GM23338 (cell line): ENCODE results near the gene TFPI2.

Experiments used
- CREB1 ChIP-seq: fragments of 250-450 bp; sonication (Bioruptor Pico); IDR thresholded peaks from 2 replicates; pipeline ENCODE4 v1.5.0; 2020; ENCODE audit warnings: low read depth, mild to moderate bottlenecking, moderate library complexity
- CTCF ChIP-seq, 2 experiments: fragments of 200-600 bp in 1 of 2; sonication (generic) in 1 of 2; conservative IDR thresholded peaks; 2 replicates each; pipeline versions ENCODE4 v1.5.1 to v1.6.1; 2016 to 2017; ENCODE audit warnings: antibody characterized with exemption in 2 of 2, low read depth in 2 of 2, mild to moderate bottlenecking in 2 of 2, moderate library complexity in 1 of 2
- ETS1 ChIP-seq: IDR thresholded peaks from 2 replicates; pipeline ENCODE4 v1.6.1; 2016; ENCODE audit warnings: antibody characterized with exemption
- EZH2 ChIP-seq: fragments of 200-600 bp; sonication (generic); IDR thresholded peaks from one replicate; pipeline ENCODE4 v1.8.0; 2017; ENCODE audit warnings: antibody characterized with exemption, mild to moderate bottlenecking, low read depth; ENCODE audit not compliant: unreplicated experiment
- EZH2phosphoT487 ChIP-seq: fragments of 200-600 bp; sonication (generic); IDR thresholded peaks from one replicate; pipeline ENCODE4 v1.8.1; 2018; ENCODE audit warnings: antibody characterized with exemption; ENCODE audit not compliant: unreplicated experiment
- JUNB ChIP-seq: IDR thresholded peaks from one replicate; pipeline ENCODE4 v1.6.1; 2016; ENCODE audit warnings: antibody characterized with exemption; ENCODE audit not compliant: unreplicated experiment
- POLR2AphosphoS5 ChIP-seq: IDR thresholded peaks from 2 replicates; pipeline ENCODE4 v1.6.1; 2016; ENCODE audit warnings: antibody characterized with exemption, low read depth
- REST ChIP-seq: IDR thresholded peaks from one replicate; pipeline ENCODE4 v1.6.1; 2018; ENCODE audit warnings: antibody characterized with exemption; ENCODE audit not compliant: unreplicated experiment
- ZNF114 ChIP-seq: fragments of 250-450 bp; sonication (Bioruptor Pico); IDR thresholded peaks from 2 replicates; pipeline ENCODE4 v1.5.0; 2020; ENCODE audit warnings: mild to moderate bottlenecking, moderate library complexity

- TF ChIP-seq CTCF (conservative IDR thresholded peaks at IDR 0.05; ENCODE audit: low read depth in 2 of 2) (no peak), POLR2AphosphoS5 (no peak), EZH2 (no peak), CREB1 (CRISPR knock-in tag) (no peak), EZH2phosphoT487 (no peak), ZNF114 (CRISPR knock-in tag) (no peak), REST (no peak), JUNB (no peak), ETS1 (no peak)
These were observed 54.4 kb downstream of the TFPI2 start for GRCh38 chr7:93836116-93836515.
